ENCODE data around the gene UBE3A. TPM values are rescaled to one million over a fixed set of nuclear protein-coding genes. Genes with fewer than 3 reads are reported as not detected.

The UBE3A gene
- polyA plus RNA-seq, 2 of the 4 experiments (the other 2 are of a cell fraction): 22.3 to 42.2 TPM

DNA sequence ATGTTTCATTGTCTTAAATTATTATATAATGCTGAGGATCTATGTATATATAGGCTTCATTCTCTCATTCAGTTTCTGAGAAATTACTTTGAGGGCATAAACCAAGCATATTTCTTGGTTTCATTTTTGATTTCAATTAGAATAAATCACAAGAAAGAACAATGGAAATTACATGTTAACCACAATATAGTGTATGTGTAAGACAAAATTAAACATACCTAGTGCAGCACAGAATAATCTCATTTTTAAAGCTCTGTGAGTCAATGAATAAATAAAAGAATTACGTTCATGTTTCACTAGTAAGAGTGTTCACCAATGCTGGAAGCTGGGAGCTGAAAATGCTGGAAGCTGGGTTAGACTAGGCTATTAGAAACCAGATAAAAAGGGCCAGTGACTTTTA, 72.8 kb downstream of the UBE3A start:
- H3K27ac ChIP-seq: no peak overlapping the region
- no peak overlapping the region for H3K4me2 ChIP-seq
- H3K9me3 ChIP-seq: no peaks in the 10 kb centered on the region
- H3K4me3 ChIP-seq: no peak overlapping the region
- TF ChIP-seq BHLHE40 (IDR thresholded peaks at IDR 0.05; ENCODE audit: low read depth, low read length) (no peak), RCOR1 (IDR thresholded peaks at IDR 0.05; ENCODE audit: low read depth, low read length) (no peak), JUNB (IDR thresholded peaks at IDR 0.05) (no peak)
- no peaks in the 10 kb centered on the region for H3K4me1 ChIP-seq
- WGBS (ENCODE audit: missing lambda C conversion rate): 83% methylated on average over 1 of the region's 1 CpG
- DNase-seq (ENCODE audit: low read depth in 1 of 2, low spot score in 1 of 2) (no peak), FAIRE-seq (no peak), ATAC-seq (no peak)
- ChIA-PET POLR2A (no interaction called here), CTCF (no interaction called here)

- FAIRE-seq (no peak), DNase-seq (ENCODE audit: low read depth in 1 of 2, low spot score in 1 of 2) (no peak), ATAC-seq (no peak)
- H3K9me3 ChIP-seq: no peaks in the 10 kb centered on the region
- CTCF ChIA-PET: no interaction called here
- no peak overlapping the region for H3K4me3 ChIP-seq
- POLR2A ChIA-PET: no interaction called here
- H3K27ac ChIP-seq: no peak overlapping the region
- no peak for TF ChIP-seq USF2 (IDR thresholded peaks at IDR 0.05)
- TF ChIP-seq KDM5A (IDR thresholded peaks at IDR 0.05): no peak
- no peak for TF ChIP-seq REST (IDR thresholded peaks at IDR 0.05)
- TF ChIP-seq CBX2 (IDR thresholded peaks at IDR 0.05; ENCODE audit: borderline replicate concordance, low read depth): no peak
- TF ChIP-seq, protein P1, sequence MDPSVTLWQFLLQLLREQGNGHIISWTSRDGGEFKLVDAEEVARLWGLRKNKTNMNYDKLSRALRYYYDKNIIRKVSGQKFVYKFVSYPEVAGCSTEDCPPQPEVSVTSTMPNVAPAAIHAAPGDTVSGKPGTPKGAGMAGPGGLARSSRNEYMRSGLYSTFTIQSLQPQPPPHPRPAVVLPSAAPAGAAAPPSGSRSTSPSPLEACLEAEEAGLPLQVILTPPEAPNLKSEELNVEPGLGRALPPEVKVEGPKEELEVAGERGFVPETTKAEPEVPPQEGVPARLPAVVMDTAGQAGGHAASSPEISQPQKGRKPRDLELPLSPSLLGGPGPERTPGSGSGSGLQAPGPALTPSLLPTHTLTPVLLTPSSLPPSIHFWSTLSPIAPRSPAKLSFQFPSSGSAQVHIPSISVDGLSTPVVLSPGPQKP (IDR thresholded peaks at IDR 0.05; ENCODE audit: low read depth, low read length): no peak
- TF ChIP-seq ZSCAN20 (CRISPR knock-in tag; IDR thresholded peaks at IDR 0.05): no peak
- H3K4me1 ChIP-seq: no peaks in the 10 kb centered on the region
- no peak overlapping the region for H3K4me2 ChIP-seq
- 94% methylated on average over 1 of the region's 1 CpG for WGBS (ENCODE audit: missing lambda C conversion rate)
Measured at GRCh38 chr15:25362545-25362944, 76.3 kb downstream of the UBE3A start.

GRCh38 chr15:25347707-25348106, 91.1 kb downstream of the UBE3A start:
- no peak overlapping the region for H3K4me2 ChIP-seq
- 89% methylated on average over 2 of the region's 2 CpGs for WGBS (ENCODE audit: missing lambda C conversion rate)
- ATAC-seq (no peak), FAIRE-seq (no peak), DNase-seq (ENCODE audit: low read depth in 1 of 2, low spot score in 1 of 2) (no peak)
- ChIA-PET POLR2A (no interaction called here), CTCF (no interaction called here)
- TF ChIP-seq JUN (IDR thresholded peaks at IDR 0.05): no peak
- TF ChIP-seq RARB (CRISPR knock-in tag; IDR thresholded peaks at IDR 0.05): no peak
- no peak for TF ChIP-seq GATA3 (IDR thresholded peaks at IDR 0.05; ENCODE audit: borderline replicate concordance)
- TF ChIP-seq EP300 (IDR thresholded peaks at IDR 0.05): no peak
- no peak for TF ChIP-seq HOXB13 (CRISPR knock-in tag; IDR thresholded peaks at IDR 0.05; ENCODE audit: low read depth)
- no peak for TF ChIP-seq MYC (IDR thresholded peaks at IDR 0.05; ENCODE audit: borderline replicate concordance, low read length)
- TF ChIP-seq FOSB (CRISPR knock-in tag; IDR thresholded peaks at IDR 0.05): no peak
- TF ChIP-seq, protein P2, sequence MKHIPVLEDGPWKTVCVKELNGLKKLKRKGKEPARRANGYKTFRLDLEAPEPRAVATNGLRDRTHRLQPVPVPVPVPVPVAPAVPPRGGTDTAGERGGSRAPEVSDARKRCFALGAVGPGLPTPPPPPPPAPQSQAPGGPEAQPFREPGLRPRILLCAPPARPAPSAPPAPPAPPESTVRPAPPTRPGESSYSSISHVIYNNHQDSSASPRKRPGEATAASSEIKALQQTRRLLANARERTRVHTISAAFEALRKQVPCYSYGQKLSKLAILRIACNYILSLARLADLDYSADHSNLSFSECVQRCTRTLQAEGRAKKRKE (CRISPR knock-in tag; IDR thresholded peaks at IDR 0.05; ENCODE audit: low read depth): no peak
- no peaks in the 10 kb centered on the region for H3K4me1 ChIP-seq
- no peak overlapping the region for H3K27ac ChIP-seq
- no peak overlapping the region for H3K4me3 ChIP-seq
- H3K9me3 ChIP-seq: peaks cover 7% of the 10 kb centered on the region; the same call in 2 of the 3 replicates
